ENCODE measurements around the gene ATP13A4. TPM values are rescaled to one million over a fixed set of nuclear protein-coding genes. Genes with fewer than 3 reads are reported as not detected.

ATP13A4 gene
- total and polyA plus RNA-seq, 2 of the 8 experiments (the other 6 are each of a cell fraction or from before 2014, with no cell fraction given), result 0.12 TPM; not detected in 1

DNA sequence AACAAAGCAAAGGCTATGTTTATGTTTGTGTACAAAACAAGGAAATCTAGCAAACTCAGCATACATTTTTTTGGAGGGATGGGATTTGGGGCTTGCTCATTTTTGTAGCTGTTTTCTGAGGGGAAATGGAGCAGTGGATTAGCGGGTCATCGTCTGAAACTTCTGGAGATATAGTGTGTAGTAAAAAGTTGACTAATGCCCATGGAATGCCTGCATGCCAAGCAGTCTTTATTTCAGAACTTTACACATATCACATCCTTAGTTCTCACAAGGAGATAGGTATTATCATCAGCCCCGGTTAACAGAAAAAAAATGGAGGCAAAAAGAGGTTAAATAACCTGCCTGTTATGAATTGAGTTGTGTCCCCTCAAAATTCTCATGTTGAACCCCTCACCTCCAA is 47.1 kb downstream of the ATP13A4 start:
- H2BK15ac ChIP-seq (ENCODE audit: low read length), result no peak overlapping the region
- no peaks in the 10 kb centered on the region for H3K23me2 ChIP-seq (ENCODE audit: low read depth, low read length)
- no peak overlapping the region for H2BK120ac ChIP-seq (replicated peaks; ENCODE audit: low read depth, low read length)
- H4K91ac ChIP-seq (replicated peaks; ENCODE audit: insufficient read length, low read length), result no peak overlapping the region
- H2BK12ac ChIP-seq (ENCODE audit: low read depth, low read length), result no peak overlapping the region
- H2BK20ac ChIP-seq (ENCODE audit: low read length), result no peak overlapping the region
- H2BK5ac ChIP-seq (ENCODE audit: low read depth, low read length), result no peak overlapping the region
- DNase-seq (ENCODE audit: low read depth in 1 of 2, low spot score in 2 of 2), result no peak
- H3K4me2 ChIP-seq (ENCODE audit: insufficient read depth in 1 of 2, low read depth in 2 of 2, low read length in 2 of 2), result no peak overlapping the region
- no peaks in the 10 kb centered on the region for H3K79me1 ChIP-seq (ENCODE audit: low read depth, low read length)
- no peaks in the 10 kb centered on the region for H4K20me1 ChIP-seq (replicated peaks in 1 of 2; ENCODE audit: control insufficient read depth in 1 of 2, insufficient read depth in 2 of 2, low read length in 2 of 2)
- H3K79me2 ChIP-seq (ENCODE audit: control insufficient read depth in 1 of 2, insufficient read depth in 2 of 2, low read length in 2 of 2), result no peaks in the 10 kb centered on the region
- H3K27me3 ChIP-seq (replicated peaks in 1 of 4; ENCODE audit: control insufficient read depth in 3 of 4, extremely low read depth in 1 of 4, insufficient read depth in 3 of 4, low read length in 3 of 4), result no peaks in the 10 kb centered on the region
- H3K4ac ChIP-seq (replicated peaks; ENCODE audit: insufficient read length, low read depth, low read length), result no peak overlapping the region
- no peak overlapping the region for H2AK5ac ChIP-seq (ENCODE audit: low read depth, low read length)
- H4K8ac ChIP-seq (ENCODE audit: extremely low read depth, insufficient read depth, low read length), result no peak overlapping the region
- H3K27ac ChIP-seq (ENCODE audit: low read depth, low read length), result no peak overlapping the region
- CTCF ChIA-PET (ENCODE audit: partially characterized antibody), result interaction anchor here (1.0 kb wide), 1 partner anchor 9 kb away, joined by 8 read pairs; no protein-coding TSS in a partner anchor
- no peak for FAIRE-seq
- H3K23ac ChIP-seq (ENCODE audit: insufficient read length), result no peak overlapping the region
- no peak overlapping the region for H2AFZ ChIP-seq (ENCODE audit: low read length)
- H3K4me3 ChIP-seq (ENCODE audit: extremely low read depth in 1 of 4, insufficient read depth in 2 of 4, low read depth in 3 of 4, low read length in 4 of 4), result no peak overlapping the region
- no peaks in the 10 kb centered on the region for H3K9me3 ChIP-seq (ENCODE audit: insufficient read depth in 2 of 2, low read depth in 1 of 2, low read length in 1 of 2)
- WGBS, 2 experiments (ENCODE audit: extremely low coverage in 1 of 2, insufficient coverage in 1 of 2, insufficient read length in 1 of 2, insufficient replicate concordance in 2 of 2, low coverage in 1 of 2, low lambda C conversion rate in 2 of 2, missing lambda C conversion rate in 1 of 2), result 82% methylated on average over 3 of the region's 3 CpGs; no CpG with 5 or more reads in 1 of the 2 experiments
- H3K56ac ChIP-seq (replicated peaks; ENCODE audit: insufficient read length, low read depth, low read length), result no peak overlapping the region
- H3K36me3 ChIP-seq (ENCODE audit: control insufficient read depth in 2 of 4, insufficient read depth in 4 of 4, low read length in 3 of 4), result no peaks in the 10 kb centered on the region
- H3K14ac ChIP-seq (ENCODE audit: insufficient read length), result no peak overlapping the region
- H3K4me1 ChIP-seq (replicated peaks in 1 of 4; ENCODE audit: control insufficient read depth in 3 of 4, insufficient read depth in 4 of 4, low read length in 3 of 4), result no peaks in the 10 kb centered on the region
- H4K5ac ChIP-seq (ENCODE audit: insufficient read length, low read depth, low read length), result no peak overlapping the region
- POLR2A ChIA-PET (ENCODE audit: partially characterized antibody), result no interaction called here
- H3K18ac ChIP-seq (ENCODE audit: extremely low read depth, low read length), result no peak overlapping the region
- no peak overlapping the region for H3K9ac ChIP-seq (replicated peaks in 1 of 4; ENCODE audit: extremely low read depth in 1 of 4, low read depth in 3 of 4, low read length in 3 of 4)
- TF ChIP-seq SP1 (IDR thresholded peaks at IDR 0.05; ENCODE audit: low read depth, low read length), result no peak
- TF ChIP-seq POU5F1 (IDR thresholded peaks at IDR 0.05; ENCODE audit: low read depth, low read length), result no peak
